Stimulated activated CD8-positive, alpha-beta memory T cell treated with anti-CD3 and anti-CD28 coated beads, Interleukin-7, amount 100 ng/mL, for 24 hours (primary cell): ENCODE data around the gene KRTAP9-3.
"Not testable (repeated sequence)": the region's sequence is repeated elsewhere in the genome, so short reads cannot be mapped to it uniquely, and the experiment has no call there.

Experiments used
- DNase-seq: peaks from one replicate; pipeline ENCODE4 v3.0.0-alpha.2; 2020; ENCODE audit warnings: low read depth

The KRTAP9-3 gene

GRCh38 chr17:41251261-41251660 lies 19.0 kb downstream of the KRTAP9-3 start:
- DNase-seq, result no peak

- no peak for DNase-seq
These were observed 22.6 kb downstream of the KRTAP9-3 start for GRCh38 chr17:41254861-41255260.

- DNase-seq, result not testable (repeated sequence)
These were observed 23.4 kb downstream of the KRTAP9-3 start, which contains the start of gene KRTAP9-9 for GRCh38 chr17:41255381-41256290. Gene KRTAP9-9, plus strand, starts transcription at chr17:41255384.

GRCh38 chr17:41256291-41256685 lies 24.0 kb downstream of the KRTAP9-3 start:
- DNase-seq, result no peak

GRCh38 chr17:41258406-41258805 lies 26.2 kb downstream of the KRTAP9-3 start:
- DNase-seq, result no peak

GRCh38 chr17:41263212-41263611 lies 31.0 kb downstream of the KRTAP9-3 start:
- no peak for DNase-seq

- no peak for DNase-seq
These were observed 32.4 kb downstream of the KRTAP9-3 start for GRCh38 chr17:41264599-41264998.

GRCh38 chr17:41265078-41265477 lies 32.8 kb downstream of the KRTAP9-3 start, which contains the start of gene KRTAP9-6:
Gene KRTAP9-6, plus strand, starts transcription at chr17:41265378. Its CDS starts 0 bp downstream, at chr17:41265378.
- no peak for DNase-seq

- DNase-seq, result no peak
These were observed 35.5 kb downstream of the KRTAP9-3 start for GRCh38 chr17:41267711-41268110.

- not testable (repeated sequence) for DNase-seq
These were observed 39.1 kb downstream of the KRTAP9-3 start for GRCh38 chr17:41271323-41271722.

- DNase-seq, result no peak
These were observed 39.6 kb downstream of the KRTAP9-3 start for GRCh38 chr17:41271858-41272257.

GRCh38 chr17:41275648-41276190 lies 43.5 kb downstream of the KRTAP9-3 start, which contains the start of gene KRTAP9-7:
Gene KRTAP9-7, plus strand, starts transcription at chr17:41275698. Its CDS starts 0 bp downstream, at chr17:41275698.
- not testable (repeated sequence) for DNase-seq

GRCh38 chr17:41278176-41278955 lies 46.1 kb downstream of the KRTAP9-3 start:
- no peak for DNase-seq
